Measurements from ENCODE around the gene TMEM100. TPM values are rescaled to one million over a fixed set of nuclear protein-coding genes. Genes with fewer than 3 reads are reported as not detected.

Gene TMEM100
- total and polyA plus RNA-seq, 7 donors, result 2.5 to 25.0 (median 9.0) TPM

- intact Hi-C loops (cut with DNase I), result no loop called here
- Histone ChIP-seq H3K4me1 (no peaks in the 10 kb centered on the region), H3K27me3 (no peaks in the 10 kb centered on the region), H3K36me3 (no peaks in the 10 kb centered on the region), H3K4me3 (no peak overlapping the region), H3K9me3 (no peaks in the 10 kb centered on the region), H3K27ac (no peak overlapping the region)
- no peak for DNase-seq
- no peak for TF ChIP-seq POLR2AphosphoS5 (IDR thresholded peaks at IDR 0.05)
- no peak for TF ChIP-seq EP300 (IDR thresholded peaks at IDR 0.05)
- no peak for TF ChIP-seq CTCF (IDR thresholded peaks at IDR 0.05)
- TF ChIP-seq POLR2A (IDR thresholded peaks at IDR 0.05), result no peak
- WGBS, 2 donors, result 79 to 83% methylated on average over 3 of the region's 3 CpGs
Measured at GRCh38 chr17:55741356-55741700, 18.7 kb upstream of the TMEM100 start.

- WGBS, 2 donors, result 85 to 92% methylated on average over 10 of the region's 10 CpGs
- Histone ChIP-seq H3K36me3 (no peaks in the 10 kb centered on the region), H3K27ac (no peak overlapping the region), H3K27me3 (no peaks in the 10 kb centered on the region), H3K4me3 (no peak overlapping the region), H3K4me1 (peaks cover 0 to 5% (median 0%) of the 10 kb centered on the region in 4 donors), H3K9me3 (no peaks in the 10 kb centered on the region)
- TF ChIP-seq POLR2A (IDR thresholded peaks at IDR 0.05) (no peak), CTCF (IDR thresholded peaks at IDR 0.05) (no peak), POLR2AphosphoS5 (IDR thresholded peaks at IDR 0.05) (no peak), EP300 (IDR thresholded peaks at IDR 0.05) (no peak)
- intact Hi-C loops (cut with DNase I), result no loop called here
- no peak for DNase-seq
Measured at GRCh38 chr17:55740511-55741355, 18.1 kb upstream of the TMEM100 start.

DNA sequence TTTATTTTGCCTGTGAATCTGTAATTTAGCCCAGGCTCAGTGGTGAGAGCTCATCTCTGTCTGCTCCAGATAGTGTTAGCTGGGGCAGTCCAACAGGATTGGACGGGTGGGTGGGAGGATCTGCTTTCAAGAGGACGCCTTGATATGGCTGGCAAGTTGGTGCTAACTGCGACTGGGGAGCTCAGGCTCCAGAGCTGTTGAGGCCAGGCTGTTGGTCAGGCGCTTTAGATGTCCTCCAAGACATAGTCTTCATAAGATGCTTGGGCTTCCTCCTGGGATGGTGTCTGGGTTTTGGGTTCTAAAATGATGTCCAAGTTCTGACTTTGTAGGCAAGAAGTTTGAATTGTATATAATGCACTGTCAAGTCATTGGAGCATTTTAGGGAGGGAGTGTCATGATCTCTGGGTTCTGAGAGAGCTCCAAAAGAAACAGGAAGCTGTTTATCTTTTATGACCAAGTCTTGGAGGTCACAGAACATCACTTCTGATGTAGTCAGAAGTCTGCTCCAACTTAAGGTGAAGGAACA is 15.4 kb upstream of the TMEM100 start:
- H3K27me3 ChIP-seq, result no peaks in the 10 kb centered on the region
- intact Hi-C loops (cut with DNase I), result no loop called here
- no peaks in the 10 kb centered on the region for H3K36me3 ChIP-seq
- DNase-seq, result no peak
- TF ChIP-seq EP300 (IDR thresholded peaks at IDR 0.05), result no peak
- no peak for TF ChIP-seq CTCF (IDR thresholded peaks at IDR 0.05)
- no peak for TF ChIP-seq POLR2A (IDR thresholded peaks at IDR 0.05)
- no peak for TF ChIP-seq POLR2AphosphoS5 (IDR thresholded peaks at IDR 0.05)
- H3K4me3 ChIP-seq, result no peak overlapping the region
- H3K4me1 ChIP-seq, result peaks cover 0 to 26% (median 13%) of the 10 kb centered on the region in 4 donors
- 86 to 89% methylated on average over 4 of the region's 4 CpGs for WGBS, 2 donors
- no peaks in the 10 kb centered on the region for H3K9me3 ChIP-seq
- H3K27ac ChIP-seq, result no peak overlapping the region

- H3K27ac ChIP-seq, result no peak overlapping the region
- H3K9me3 ChIP-seq, result no peaks in the 10 kb centered on the region
- no peak overlapping the region for H3K4me3 ChIP-seq
- intact Hi-C loops (cut with DNase I), result no loop called here
- H3K27me3 ChIP-seq, result no peaks in the 10 kb centered on the region
- 28 to 37% methylated on average over 5 of the region's 5 CpGs for WGBS, 2 donors
- DNase-seq, result peak; percentile 69
- TF ChIP-seq POLR2A (IDR thresholded peaks at IDR 0.05) (no peak), CTCF (IDR thresholded peaks at IDR 0.05) (peak in 3 of 4 experiments; percentile 56 to 68 (median 67)), EP300 (IDR thresholded peaks at IDR 0.05) (no peak), POLR2AphosphoS5 (IDR thresholded peaks at IDR 0.05) (no peak)
- no peaks in the 10 kb centered on the region for H3K36me3 ChIP-seq
- H3K4me1 ChIP-seq, result peaks cover 0 to 48% (median 34%) of the 10 kb centered on the region in 4 donors
Measured at GRCh38 chr17:55735731-55736405, 13.2 kb upstream of the TMEM100 start.

All from sigmoid colon (tissue), 7 donors.